ENCODE results near the gene KCND2. TPM values are rescaled to one million over a fixed set of nuclear protein-coding genes. Genes with fewer than 3 reads are reported as not detected.

The KCND2 gene
- total RNA-seq, 2 experiments from 2014 or later: not detected

DNA sequence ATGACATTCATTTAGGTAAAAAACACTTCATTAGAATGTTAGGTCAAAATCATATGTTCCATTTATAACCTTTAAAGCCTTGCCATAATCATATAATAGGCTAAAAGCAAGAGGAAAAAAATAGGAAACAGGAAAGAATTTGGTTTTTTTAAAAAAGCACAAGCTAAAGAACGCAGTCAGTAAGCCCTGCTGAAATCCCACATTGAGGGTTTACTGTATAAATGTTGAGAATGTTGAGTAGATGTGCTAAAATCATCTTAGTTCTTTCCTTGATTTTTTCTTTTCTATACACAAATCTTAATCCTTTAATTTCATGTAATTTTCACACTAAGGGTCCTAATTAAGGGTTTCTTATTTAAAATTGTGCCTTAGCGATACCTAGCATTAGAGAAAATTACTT, 452.0 kb downstream of the KCND2 start:
- DNase-seq (no peak), ATAC-seq (no peak)
- no peaks in the 10 kb centered on the region for H3K9me3 Mint-ChIP-seq (ENCODE audit: insufficient read depth)
- CTCF ChIA-PET: interaction anchor here (1.1 to 1.6 kb wide), 3 partner anchors 16 to 144 kb away, joined by 3 to 5 read pairs (median 4); no protein-coding TSS in a partner anchor
- no peaks in the 10 kb centered on the region for H3K36me3 Mint-ChIP-seq (ENCODE audit: low read depth)
- H3K27me3 Mint-ChIP-seq (ENCODE audit: low read depth): no peaks in the 10 kb centered on the region
- H3K4me1 Mint-ChIP-seq (ENCODE audit: low read depth): no peaks in the 10 kb centered on the region
- no peak overlapping the region for H3K4me3 Mint-ChIP-seq
- H3K27ac Mint-ChIP-seq: no peak overlapping the region
- POLR2A ChIA-PET: no interaction called here

DNA sequence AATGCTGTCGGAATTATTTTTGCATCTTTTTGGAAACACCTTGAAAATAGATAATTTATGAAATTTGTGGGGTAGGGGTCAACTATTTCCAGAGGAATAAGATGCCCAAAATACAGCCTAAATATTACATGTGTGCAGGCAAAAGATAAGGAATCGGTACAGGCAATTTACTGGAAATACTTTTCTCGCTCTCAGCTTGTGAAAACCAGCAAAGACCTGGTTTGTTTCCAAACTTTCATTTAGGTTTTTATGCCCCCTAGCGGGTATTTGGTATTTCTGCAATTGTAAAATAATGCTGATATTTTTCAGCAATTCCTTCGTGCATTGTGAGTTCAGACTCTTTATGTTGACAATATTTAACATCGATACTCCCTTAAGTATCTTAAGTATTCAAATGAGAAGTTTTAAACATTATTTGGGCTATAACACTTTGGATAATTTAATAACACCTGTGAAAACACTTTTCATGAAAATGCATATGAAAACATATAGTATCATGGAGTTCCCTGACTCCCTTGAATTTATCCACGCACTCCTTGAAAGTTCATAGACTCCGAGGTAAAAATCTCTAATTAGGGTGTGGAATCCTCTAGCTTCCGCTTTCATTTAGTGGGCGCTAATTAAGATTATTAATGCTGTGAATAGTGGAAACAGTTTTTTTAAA, 452.5 kb downstream of the KCND2 start:
- no peak overlapping the region for H3K27ac Mint-ChIP-seq
- CTCF ChIA-PET: interaction anchor here (1.1 to 1.6 kb wide), 2 partner anchors 21 to 145 kb away, joined by 4 to 5 read pairs; no protein-coding TSS in a partner anchor

DNA sequence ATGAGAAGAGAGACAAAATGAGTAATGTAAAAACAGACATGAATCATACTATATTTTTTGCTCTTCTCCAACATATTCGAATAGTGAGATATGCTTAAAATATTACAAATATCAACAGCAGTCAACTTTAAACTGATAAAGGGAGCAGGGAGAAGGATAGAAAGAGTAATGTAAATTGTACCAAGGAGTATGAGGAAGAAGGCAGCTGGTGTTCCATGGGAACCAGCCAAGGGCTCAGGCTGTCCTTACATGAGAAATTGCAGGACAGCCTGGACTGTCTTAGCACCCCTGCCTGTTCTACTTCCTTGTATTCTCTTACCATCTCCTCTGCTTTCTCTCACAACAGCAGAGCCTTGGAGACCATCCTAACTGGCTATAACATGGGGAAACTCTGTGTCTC, 456.3 kb downstream of the KCND2 start:
- Mint-ChIP-seq H3K4me1 (ENCODE audit: low read depth) (no peaks in the 10 kb centered on the region), H3K36me3 (ENCODE audit: low read depth) (no peaks in the 10 kb centered on the region), H3K4me3 (no peak overlapping the region), H3K27ac (no peak overlapping the region), H3K9me3 (ENCODE audit: insufficient read depth) (no peaks in the 10 kb centered on the region), H3K27me3 (ENCODE audit: low read depth) (no peaks in the 10 kb centered on the region)
- ChIA-PET CTCF (no interaction called here), POLR2A (no interaction called here)
- no peak for DNase-seq
- no peak for ATAC-seq

More for the DNA sequence above, 452.5 kb downstream of the KCND2 start:
- Mint-ChIP-seq H3K36me3 (ENCODE audit: low read depth) (no peaks in the 10 kb centered on the region), H3K4me1 (ENCODE audit: low read depth) (no peaks in the 10 kb centered on the region), H3K27me3 (ENCODE audit: low read depth) (no peaks in the 10 kb centered on the region), H3K9me3 (ENCODE audit: insufficient read depth) (no peaks in the 10 kb centered on the region), H3K4me3 (no peak overlapping the region)
- POLR2A ChIA-PET: no interaction called here
- no peak for ATAC-seq
- no peak for DNase-seq

DNA sequence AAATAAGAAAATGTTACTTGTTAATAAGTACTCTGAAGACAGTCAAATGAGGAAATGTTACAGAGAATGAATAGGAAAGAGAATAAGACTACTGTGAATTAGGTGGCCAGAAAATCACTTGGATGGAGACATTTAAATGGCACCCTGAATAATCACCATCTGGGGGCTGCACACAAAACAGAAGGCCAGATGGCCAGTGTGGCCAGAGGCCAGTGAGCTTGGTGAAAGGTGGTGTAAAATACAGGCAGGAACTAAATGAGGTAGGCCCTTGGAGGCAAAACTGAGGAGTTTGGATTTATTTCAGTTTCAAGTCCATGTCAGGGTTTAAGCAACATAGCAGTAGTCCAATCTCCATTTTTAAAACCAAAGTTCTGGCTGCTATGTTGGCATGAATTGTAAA, 458.3 kb downstream of the KCND2 start:
- ChIA-PET POLR2A (interaction anchor here (0.7 kb wide), 1 partner anchor 10 kb away, joined by 3 read pairs; no protein-coding TSS in a partner anchor), CTCF (no interaction called here)
- ATAC-seq (no peak), DNase-seq (no peak)
- H3K27me3 Mint-ChIP-seq (ENCODE audit: low read depth): no peaks in the 10 kb centered on the region
- H3K4me1 Mint-ChIP-seq (ENCODE audit: low read depth): no peaks in the 10 kb centered on the region
- H3K36me3 Mint-ChIP-seq (ENCODE audit: low read depth): no peaks in the 10 kb centered on the region
- H3K9me3 Mint-ChIP-seq (ENCODE audit: insufficient read depth): no peaks in the 10 kb centered on the region
- H3K4me3 Mint-ChIP-seq: no peak overlapping the region
- no peak overlapping the region for H3K27ac Mint-ChIP-seq

DNA sequence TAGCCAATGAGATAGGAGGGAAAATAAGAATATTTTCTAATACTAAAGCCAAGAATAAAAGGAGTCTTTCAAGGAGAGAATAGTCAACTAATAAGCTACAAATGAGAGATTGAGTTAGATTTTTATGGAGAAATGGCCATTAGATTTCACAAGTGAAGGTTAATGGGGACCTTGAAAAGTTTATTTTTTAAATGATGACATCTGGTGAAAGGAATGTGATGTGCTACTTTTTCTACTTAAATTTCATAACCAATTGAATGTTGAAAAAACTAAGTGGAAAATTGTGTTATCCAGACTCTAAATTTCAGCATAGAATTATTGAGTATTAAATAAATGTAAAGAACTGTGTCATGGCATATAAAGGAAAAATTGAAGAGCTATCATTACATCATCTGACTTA, 459.3 kb downstream of the KCND2 start:
- CTCF ChIA-PET: no interaction called here
- Mint-ChIP-seq H3K27ac (no peak overlapping the region), H3K9me3 (ENCODE audit: insufficient read depth) (no peaks in the 10 kb centered on the region), H3K4me1 (ENCODE audit: low read depth) (no peaks in the 10 kb centered on the region), H3K4me3 (no peak overlapping the region), H3K36me3 (ENCODE audit: low read depth) (no peaks in the 10 kb centered on the region), H3K27me3 (ENCODE audit: low read depth) (no peaks in the 10 kb centered on the region)
- ATAC-seq (no peak), DNase-seq (no peak)
- POLR2A ChIA-PET: no interaction called here

DNA sequence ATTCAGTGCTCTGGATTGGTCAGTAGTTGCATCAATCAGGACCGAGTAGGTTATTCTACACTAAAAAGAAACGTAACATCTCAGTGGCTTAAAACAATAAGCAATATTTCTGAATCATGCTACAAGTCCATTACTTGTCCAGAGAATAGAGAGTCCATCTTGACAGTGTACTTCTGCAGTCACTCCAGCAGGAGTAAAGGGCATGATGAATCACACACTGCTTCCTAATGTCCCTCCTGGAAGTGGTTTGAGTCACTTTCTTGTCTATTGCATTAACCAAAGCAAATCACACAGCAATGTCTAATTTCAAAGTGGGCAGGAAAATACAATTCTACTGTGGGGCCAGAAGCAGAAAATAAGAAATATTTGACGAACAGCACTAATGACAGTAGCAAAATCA, 460.2 kb downstream of the KCND2 start:
- Mint-ChIP-seq H3K27me3 (ENCODE audit: low read depth) (no peaks in the 10 kb centered on the region), H3K9me3 (ENCODE audit: insufficient read depth) (no peaks in the 10 kb centered on the region), H3K4me1 (ENCODE audit: low read depth) (no peaks in the 10 kb centered on the region), H3K4me3 (no peak overlapping the region), H3K27ac (no peak overlapping the region), H3K36me3 (ENCODE audit: low read depth) (no peaks in the 10 kb centered on the region)
- no peak for ATAC-seq
- DNase-seq: no peak
- ChIA-PET CTCF (no interaction called here), POLR2A (no interaction called here)

DNA sequence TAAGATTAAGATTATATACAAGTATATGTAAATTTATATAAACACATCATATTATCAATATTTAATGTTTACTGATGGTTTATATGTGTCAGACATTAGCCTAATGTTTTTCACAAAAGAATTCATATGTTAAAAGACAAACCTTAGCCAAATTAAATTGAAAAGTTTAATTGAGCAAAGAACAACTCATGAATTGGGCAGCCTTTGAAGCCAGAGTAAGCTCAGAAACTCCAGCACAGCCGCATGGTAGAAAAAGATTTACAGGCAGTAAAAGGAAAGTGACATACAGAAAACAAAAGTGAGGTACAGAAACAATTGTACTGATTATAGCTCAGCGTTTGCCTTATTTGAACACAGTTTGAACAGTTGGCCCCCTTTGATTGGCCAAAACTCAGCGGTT, 460.9 kb downstream of the KCND2 start:
- H3K27ac Mint-ChIP-seq: no peak overlapping the region
- ATAC-seq (no peak), DNase-seq (no peak)
- H3K27me3 Mint-ChIP-seq (ENCODE audit: low read depth): no peaks in the 10 kb centered on the region
- no peaks in the 10 kb centered on the region for H3K9me3 Mint-ChIP-seq (ENCODE audit: insufficient read depth)
- no peaks in the 10 kb centered on the region for H3K36me3 Mint-ChIP-seq (ENCODE audit: low read depth)
- no peak overlapping the region for H3K4me3 Mint-ChIP-seq
- no peaks in the 10 kb centered on the region for H3K4me1 Mint-ChIP-seq (ENCODE audit: low read depth)
- ChIA-PET POLR2A (no interaction called here), CTCF (no interaction called here)

DNA sequence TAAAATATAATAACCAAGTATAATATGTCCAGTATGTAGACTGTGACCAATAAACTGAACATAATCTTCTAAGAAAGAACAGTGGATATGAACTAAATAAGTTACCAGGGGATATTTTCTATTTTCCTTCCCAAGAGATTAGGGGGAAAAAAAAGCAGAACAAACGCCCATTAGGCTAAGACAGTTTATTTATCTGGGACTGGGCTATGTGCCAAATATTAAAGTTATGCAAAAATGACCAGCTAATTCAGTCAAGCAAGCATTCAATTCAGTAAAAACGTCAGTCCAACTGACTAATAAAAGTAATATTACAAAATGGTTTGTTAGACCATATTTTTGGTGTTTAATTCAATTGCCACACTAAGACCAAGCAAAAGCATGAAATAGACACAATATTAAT, 462.8 kb downstream of the KCND2 start:
- ATAC-seq: no peak
- Mint-ChIP-seq H3K4me1 (ENCODE audit: low read depth) (no peaks in the 10 kb centered on the region), H3K27ac (no peak overlapping the region), H3K4me3 (no peak overlapping the region), H3K9me3 (ENCODE audit: insufficient read depth) (no peaks in the 10 kb centered on the region), H3K36me3 (ENCODE audit: low read depth) (no peaks in the 10 kb centered on the region), H3K27me3 (ENCODE audit: low read depth) (no peaks in the 10 kb centered on the region)
- DNase-seq: no peak
- ChIA-PET CTCF (no interaction called here), POLR2A (no interaction called here)

DNA sequence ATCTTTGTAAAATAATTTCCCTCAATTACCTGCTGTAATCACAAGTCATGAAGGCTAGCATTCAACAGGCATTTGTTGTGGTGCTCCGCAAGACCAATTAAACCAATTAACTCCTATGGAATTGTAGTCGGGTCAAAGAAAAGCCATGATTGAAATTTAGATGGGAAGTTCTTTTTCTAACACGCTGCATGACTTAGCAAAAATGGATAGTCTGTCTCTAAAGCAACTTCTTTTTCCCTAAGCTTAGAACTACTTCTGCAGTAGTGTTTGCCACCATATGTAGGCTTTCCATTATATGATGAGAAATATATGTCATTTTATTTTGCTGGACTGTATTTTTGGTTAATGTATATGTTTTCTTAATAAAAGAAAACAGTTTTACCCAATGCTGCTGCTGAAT, 465.8 kb downstream of the KCND2 start:
- DNase-seq: no peak
- no peaks in the 10 kb centered on the region for H3K36me3 Mint-ChIP-seq (ENCODE audit: low read depth)
- no peaks in the 10 kb centered on the region for H3K27me3 Mint-ChIP-seq (ENCODE audit: low read depth)
- H3K27ac Mint-ChIP-seq: no peak overlapping the region
- H3K4me3 Mint-ChIP-seq: no peak overlapping the region
- ATAC-seq: no peak
- ChIA-PET POLR2A (no interaction called here), CTCF (no interaction called here)
- H3K9me3 Mint-ChIP-seq (ENCODE audit: insufficient read depth): no peaks in the 10 kb centered on the region
- no peaks in the 10 kb centered on the region for H3K4me1 Mint-ChIP-seq (ENCODE audit: low read depth)

DNA sequence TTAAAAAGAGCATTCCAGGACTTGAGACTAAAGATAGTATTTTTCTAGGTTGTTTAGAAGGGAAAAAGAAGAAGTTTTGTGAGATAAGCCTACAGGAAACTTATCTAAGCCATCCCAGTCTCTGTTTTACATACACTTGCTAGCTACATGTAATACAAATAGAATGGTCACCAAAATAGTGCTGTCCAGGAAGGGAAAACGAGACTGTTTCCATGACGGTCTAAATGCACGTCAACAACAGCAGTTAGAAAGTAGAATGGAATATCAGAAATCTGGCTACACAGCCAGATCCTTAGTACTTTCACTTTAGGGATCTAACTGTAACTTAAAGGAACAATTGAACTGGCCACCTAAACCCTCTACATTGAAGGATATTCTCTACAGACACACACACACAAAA, 467.4 kb downstream of the KCND2 start:
- no peaks in the 10 kb centered on the region for H3K36me3 Mint-ChIP-seq (ENCODE audit: low read depth)
- no peaks in the 10 kb centered on the region for H3K9me3 Mint-ChIP-seq (ENCODE audit: insufficient read depth)
- no peak for ATAC-seq
- H3K4me3 Mint-ChIP-seq: no peak overlapping the region
- ChIA-PET CTCF (no interaction called here), POLR2A (no interaction called here)
- H3K4me1 Mint-ChIP-seq (ENCODE audit: low read depth): no peaks in the 10 kb centered on the region
- H3K27ac Mint-ChIP-seq: no peak overlapping the region
- no peaks in the 10 kb centered on the region for H3K27me3 Mint-ChIP-seq (ENCODE audit: low read depth)
- DNase-seq: no peak

DNA sequence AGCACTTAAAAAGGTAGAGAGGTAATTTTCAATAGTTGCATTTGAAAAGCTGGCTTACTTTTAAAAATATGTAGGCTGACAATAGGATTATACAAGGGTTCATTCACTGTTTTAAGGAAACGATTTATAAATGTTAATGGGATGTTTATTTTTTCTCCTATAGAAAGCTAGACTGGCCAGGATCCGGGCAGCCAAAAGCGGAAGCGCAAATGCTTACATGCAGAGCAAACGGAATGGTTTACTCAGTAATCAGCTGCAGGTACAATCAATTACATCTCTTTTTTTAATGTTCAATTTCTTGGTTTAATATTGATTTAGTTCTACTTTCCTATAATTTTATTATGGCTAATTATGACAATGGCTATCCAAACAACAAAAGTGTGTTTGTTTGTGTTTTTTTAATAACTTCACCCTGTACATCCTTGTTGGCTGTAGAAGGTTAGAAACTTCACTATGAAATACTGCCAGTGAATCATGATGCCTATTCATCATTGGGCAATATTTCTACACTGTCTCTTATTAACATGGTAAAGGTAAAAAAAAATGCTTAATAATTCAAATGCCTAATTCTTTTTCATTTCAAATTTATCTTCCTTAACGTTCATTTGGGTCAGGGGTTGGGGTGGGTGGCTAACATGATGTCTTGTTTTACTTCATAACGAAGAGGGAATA, 468.5 kb downstream of the KCND2 start:
- Mint-ChIP-seq H3K4me1 (ENCODE audit: low read depth) (no peaks in the 10 kb centered on the region), H3K9me3 (ENCODE audit: insufficient read depth) (no peaks in the 10 kb centered on the region), H3K27me3 (ENCODE audit: low read depth) (no peaks in the 10 kb centered on the region), H3K4me3 (no peak overlapping the region), H3K27ac (no peak overlapping the region), H3K36me3 (ENCODE audit: low read depth) (no peaks in the 10 kb centered on the region)
- CTCF ChIA-PET: no interaction called here
- POLR2A ChIA-PET: no interaction called here
- DNase-seq (no peak), ATAC-seq (no peak)

DNA sequence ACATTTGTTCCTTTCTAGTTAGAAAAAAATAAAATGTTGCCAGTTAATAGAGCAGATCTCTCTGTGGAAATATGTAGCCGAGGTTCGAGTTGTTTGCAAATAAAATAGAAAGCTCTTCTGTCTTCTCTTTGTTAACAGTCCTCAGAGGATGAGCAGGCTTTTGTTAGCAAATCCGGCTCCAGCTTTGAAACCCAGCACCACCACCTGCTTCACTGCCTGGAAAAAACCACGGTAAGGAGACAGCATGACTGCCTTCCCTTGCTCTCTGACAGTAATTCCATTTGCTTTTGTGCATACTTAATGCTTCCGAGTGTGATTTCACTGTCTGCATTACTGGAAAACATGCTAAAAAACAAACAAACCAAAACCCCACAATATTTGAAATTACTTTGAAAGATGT, 469.4 kb downstream of the KCND2 start:
- Mint-ChIP-seq H3K27ac (no peak overlapping the region), H3K4me1 (ENCODE audit: low read depth) (no peaks in the 10 kb centered on the region), H3K27me3 (ENCODE audit: low read depth) (no peaks in the 10 kb centered on the region), H3K9me3 (ENCODE audit: insufficient read depth) (no peaks in the 10 kb centered on the region), H3K4me3 (no peak overlapping the region), H3K36me3 (ENCODE audit: low read depth) (no peaks in the 10 kb centered on the region)
- ATAC-seq (no peak), DNase-seq (no peak)
- POLR2A ChIA-PET: no interaction called here
- CTCF ChIA-PET: no interaction called here

DNA sequence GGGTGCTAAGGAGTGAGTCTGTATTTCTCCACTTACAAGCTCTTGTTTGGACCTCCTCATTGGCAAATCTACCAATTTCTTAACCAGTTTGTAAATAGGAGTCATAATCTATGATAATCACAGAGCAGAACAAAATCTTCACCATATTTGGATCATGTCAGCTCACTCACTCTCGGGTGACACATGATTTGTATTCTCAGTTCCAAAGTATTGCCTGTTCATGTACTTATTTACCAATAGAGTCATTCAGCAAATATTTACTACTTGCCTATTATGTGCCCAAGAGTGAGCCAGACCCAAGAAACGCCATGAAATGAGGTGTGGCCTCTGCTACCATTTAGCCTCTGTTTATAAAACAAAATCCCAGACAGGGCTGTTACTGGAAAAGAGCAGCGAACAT, 470.2 kb downstream of the KCND2 start:
- no peak for ATAC-seq
- Mint-ChIP-seq H3K27ac (no peak overlapping the region), H3K4me1 (ENCODE audit: low read depth) (no peaks in the 10 kb centered on the region), H3K27me3 (ENCODE audit: low read depth) (no peaks in the 10 kb centered on the region), H3K36me3 (ENCODE audit: low read depth) (no peaks in the 10 kb centered on the region), H3K4me3 (no peak overlapping the region), H3K9me3 (ENCODE audit: insufficient read depth) (no peaks in the 10 kb centered on the region)
- DNase-seq: no peak
- ChIA-PET CTCF (no interaction called here), POLR2A (no interaction called here)
